Thyroid gland (tissue), 4 donors: Measurements from ENCODE around the gene AP1S1. TPM values are rescaled to one million over a fixed set of nuclear protein-coding genes. Genes with fewer than 3 reads are reported as not detected.
A peak's percentile ranks its signal among the peaks of the same experiment; 100 is the strongest.

Source experiments
- DNase-seq, 2 donors: peaks; one replicate each; pipeline ENCODE4 v3.0.0-alpha.2; 2019
- H3K27ac ChIP-seq, 3 donors: fragments of 200-600 bp; sonication (generic); 1 replicate in 2 of 3; 2 replicates in 1 of 3; pipeline ENCODE4 v1.5.1; 2016 to 2019; ENCODE audit warnings: mild to moderate bottlenecking in 1 of 3, moderate library complexity in 1 of 3
- H3K27me3 ChIP-seq: fragments of 200-600 bp; sonication (generic); one replicate; pipeline ENCODE4 v1.5.1; 2019
- H3K36me3 ChIP-seq, 2 donors: fragments of 200-600 bp; sonication (generic); one replicate each; pipeline ENCODE4 v1.5.1; 2016 to 2019
- H3K4me1 ChIP-seq, 2 donors: fragments of 200-600 bp; sonication (generic); one replicate each; pipeline ENCODE4 v1.5.1; 2017 to 2019
- H3K4me3 ChIP-seq, 3 donors: fragments of 200-600 bp; sonication (generic); replicated peaks in 1 of 3; 1 replicate in 2 of 3; 2 replicates in 1 of 3; pipeline ENCODE4 v1.5.1; 2016; ENCODE audit warnings: mild to moderate bottlenecking in 1 of 3
- H3K9me3 ChIP-seq: fragments of 200-600 bp; sonication (generic); one replicate; pipeline ENCODE4 v1.5.1; 2017
- POLR2A ChIP-seq, 2 donors: fragments of 450-650 bp; IDR thresholded peaks; one replicate each; pipeline ENCODE4 v1.6.1; 2017; ENCODE audit warnings: antibody characterized with exemption in 2 of 2, mild to moderate bottlenecking in 2 of 2, moderate library complexity in 1 of 2
- WGBS, 2 donors: methylation state at CpG; one replicate each; pipeline ENCODE4 v1.1.5; 2017; 5-methylcytosine and 5-hydroxymethylcytosine counted together
- intact Hi-C: fragments of 100-400 bp; cut with DNase I; formaldehyde crosslinking; loops from one replicate; pipeline ENCODE4 v1.15.1; 2023
- total RNA-seq, 4 donors: library from RNA; depleted of rRNA; stranded (reverse); fragments of >200 nt; gene quantifications; one replicate each; pipeline ENCODE4 v1.2.3, GENCODE V29; 2016
- TF ChIP-seq, protein P1 (sequence below), 6 experiments: fragments of 200-600 bp in 3 of 6; fragments of 450-650 bp in 3 of 6; sonication (generic) in 3 of 6; IDR thresholded peaks; one replicate each; pipeline ENCODE4 v1.5.1; 2016 to 2019; ENCODE audit warnings: antibody characterized with exemption in 6 of 6, mild to moderate bottlenecking in 2 of 6, inconsistent platforms in 1 of 6, moderate library complexity in 1 of 6

AP1S1 gene
- total RNA-seq, 4 donors from 2014 or later: 29.0 to 59.6 (median 41.3) TPM

DNA sequence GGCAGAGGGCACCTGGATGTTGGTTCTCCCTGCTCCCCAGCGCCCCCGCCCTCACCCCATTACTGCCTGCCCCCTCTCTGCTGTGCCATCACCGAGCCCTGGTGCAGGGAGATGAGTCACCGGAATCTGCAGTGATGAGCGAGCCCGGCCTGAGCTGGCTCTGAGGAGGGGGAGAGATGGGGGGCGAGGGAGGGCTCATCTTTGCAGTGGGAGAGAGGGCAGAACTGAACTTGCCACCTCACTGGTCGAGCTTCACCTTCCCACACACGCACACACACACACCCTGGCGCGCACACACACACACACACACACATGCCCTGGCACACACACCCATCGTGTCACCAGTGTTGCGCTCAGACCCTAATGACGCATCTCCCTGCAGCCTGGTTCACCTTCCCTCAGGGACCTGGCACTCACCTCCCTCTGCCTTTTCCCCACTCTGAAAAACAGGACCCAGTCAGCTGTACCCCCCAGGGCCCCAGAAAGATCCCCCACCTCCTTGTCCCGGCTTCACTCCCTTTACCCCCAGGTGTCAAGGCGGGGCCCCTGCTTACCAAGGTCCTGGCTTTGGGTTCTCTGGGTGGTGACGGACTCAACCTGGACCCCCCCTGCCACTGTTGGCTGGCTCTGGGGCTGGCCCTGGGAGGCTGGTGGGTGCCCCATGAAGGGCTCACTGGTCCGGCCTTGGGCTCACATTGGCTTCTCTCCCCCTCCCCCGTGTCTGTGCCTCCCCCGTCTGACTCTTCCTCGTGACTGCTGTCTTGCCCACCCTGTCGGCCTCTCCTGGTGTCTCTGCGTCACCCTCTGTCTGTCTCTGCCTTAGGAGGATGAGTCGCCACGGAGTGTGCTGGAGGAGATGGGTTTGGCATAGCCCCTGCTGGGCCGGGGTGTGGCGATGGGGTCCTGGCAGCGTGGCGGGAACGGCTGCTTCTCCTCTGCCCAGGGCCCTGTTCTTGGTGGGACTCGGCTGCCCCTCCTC is 5.7 kb downstream of the AP1S1 start:
- Histone ChIP-seq H3K4me3 (no peak overlapping the region), H3K27ac (no peak overlapping the region), H3K4me1 (peaks cover 20 to 34% of the 10 kb centered on the region in 2 donors), H3K9me3 (no peaks in the 10 kb centered on the region), H3K27me3 (peaks cover 16% of the 10 kb centered on the region), H3K36me3 (peaks cover 14 to 15% of the 10 kb centered on the region in 2 donors)
- intact Hi-C loops: loop anchor here (10.0 kb wide), 1 partner anchor 265 kb away; the partner anchor contains the start of gene ACHE
- no peak for DNase-seq
- TF ChIP-seq, protein P1, sequence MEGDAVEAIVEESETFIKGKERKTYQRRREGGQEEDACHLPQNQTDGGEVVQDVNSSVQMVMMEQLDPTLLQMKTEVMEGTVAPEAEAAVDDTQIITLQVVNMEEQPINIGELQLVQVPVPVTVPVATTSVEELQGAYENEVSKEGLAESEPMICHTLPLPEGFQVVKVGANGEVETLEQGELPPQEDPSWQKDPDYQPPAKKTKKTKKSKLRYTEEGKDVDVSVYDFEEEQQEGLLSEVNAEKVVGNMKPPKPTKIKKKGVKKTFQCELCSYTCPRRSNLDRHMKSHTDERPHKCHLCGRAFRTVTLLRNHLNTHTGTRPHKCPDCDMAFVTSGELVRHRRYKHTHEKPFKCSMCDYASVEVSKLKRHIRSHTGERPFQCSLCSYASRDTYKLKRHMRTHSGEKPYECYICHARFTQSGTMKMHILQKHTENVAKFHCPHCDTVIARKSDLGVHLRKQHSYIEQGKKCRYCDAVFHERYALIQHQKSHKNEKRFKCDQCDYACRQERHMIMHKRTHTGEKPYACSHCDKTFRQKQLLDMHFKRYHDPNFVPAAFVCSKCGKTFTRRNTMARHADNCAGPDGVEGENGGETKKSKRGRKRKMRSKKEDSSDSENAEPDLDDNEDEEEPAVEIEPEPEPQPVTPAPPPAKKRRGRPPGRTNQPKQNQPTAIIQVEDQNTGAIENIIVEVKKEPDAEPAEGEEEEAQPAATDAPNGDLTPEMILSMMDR (IDR thresholded peaks at IDR 0.05): no peak
- no peak for TF ChIP-seq POLR2A (IDR thresholded peaks at IDR 0.05)
- 84 to 88% methylated on average over 31 of the region's 31 CpGs for WGBS, 2 donors

DNA sequence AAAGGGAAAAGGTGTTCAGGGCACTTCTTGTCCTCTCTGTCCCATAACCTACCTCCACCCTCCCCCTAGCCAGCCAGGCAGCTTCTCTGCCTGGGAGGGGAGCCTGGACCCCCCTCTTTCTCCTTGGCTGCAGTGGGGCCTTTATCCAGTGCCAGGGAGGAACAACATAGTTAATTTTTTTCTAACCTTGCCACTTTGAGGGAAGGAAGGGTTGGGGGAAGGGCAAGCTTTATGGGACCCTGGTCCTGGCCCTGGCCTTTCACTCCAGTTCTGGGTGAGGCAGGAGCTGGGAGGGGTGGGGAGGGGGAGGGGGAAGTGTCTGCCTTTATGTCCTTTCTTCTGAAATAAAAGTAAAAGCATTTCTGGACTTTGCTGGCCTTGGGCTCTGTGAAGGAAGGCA is 6.6 kb downstream of the AP1S1 start:
- intact Hi-C loops: loop anchor here (10.0 kb wide), 1 partner anchor 266 kb away; the partner anchor contains the start of gene ACHE
- DNase-seq: no peak
- no peak overlapping the region for H3K27ac ChIP-seq
- no peak overlapping the region for H3K4me3 ChIP-seq
- TF ChIP-seq, protein P1 (IDR thresholded peaks at IDR 0.05): no peak
- no peak for TF ChIP-seq POLR2A (IDR thresholded peaks at IDR 0.05)
- H3K4me1 ChIP-seq: peaks cover 23 to 37% of the 10 kb centered on the region in 2 donors
- peaks cover 14 to 15% of the 10 kb centered on the region in 2 donors for H3K36me3 ChIP-seq
- no peaks in the 10 kb centered on the region for H3K9me3 ChIP-seq
- H3K27me3 ChIP-seq: peaks cover 22% of the 10 kb centered on the region

- H3K9me3 ChIP-seq: no peaks in the 10 kb centered on the region
- H3K4me1 ChIP-seq: peaks cover 23 to 38% of the 10 kb centered on the region in 2 donors
- H3K27me3 ChIP-seq: peaks cover 26% of the 10 kb centered on the region
- 81 to 83% methylated on average over 17 of the region's 17 CpGs for WGBS, 2 donors
- DNase-seq: no peak
- no peak overlapping the region for H3K27ac ChIP-seq
- no peak for TF ChIP-seq POLR2A (IDR thresholded peaks at IDR 0.05)
- TF ChIP-seq, protein P1 (IDR thresholded peaks at IDR 0.05): no peak
- intact Hi-C loops: loop anchor here (10.0 kb wide), 1 partner anchor 267 kb away; the partner anchor contains the start of gene ACHE
- H3K4me3 ChIP-seq: no peak overlapping the region
- peaks cover 14 to 15% of the 10 kb centered on the region in 2 donors for H3K36me3 ChIP-seq
Measured at GRCh38 chr7:101161692-101162471, 7.6 kb downstream of the AP1S1 start.

DNA sequence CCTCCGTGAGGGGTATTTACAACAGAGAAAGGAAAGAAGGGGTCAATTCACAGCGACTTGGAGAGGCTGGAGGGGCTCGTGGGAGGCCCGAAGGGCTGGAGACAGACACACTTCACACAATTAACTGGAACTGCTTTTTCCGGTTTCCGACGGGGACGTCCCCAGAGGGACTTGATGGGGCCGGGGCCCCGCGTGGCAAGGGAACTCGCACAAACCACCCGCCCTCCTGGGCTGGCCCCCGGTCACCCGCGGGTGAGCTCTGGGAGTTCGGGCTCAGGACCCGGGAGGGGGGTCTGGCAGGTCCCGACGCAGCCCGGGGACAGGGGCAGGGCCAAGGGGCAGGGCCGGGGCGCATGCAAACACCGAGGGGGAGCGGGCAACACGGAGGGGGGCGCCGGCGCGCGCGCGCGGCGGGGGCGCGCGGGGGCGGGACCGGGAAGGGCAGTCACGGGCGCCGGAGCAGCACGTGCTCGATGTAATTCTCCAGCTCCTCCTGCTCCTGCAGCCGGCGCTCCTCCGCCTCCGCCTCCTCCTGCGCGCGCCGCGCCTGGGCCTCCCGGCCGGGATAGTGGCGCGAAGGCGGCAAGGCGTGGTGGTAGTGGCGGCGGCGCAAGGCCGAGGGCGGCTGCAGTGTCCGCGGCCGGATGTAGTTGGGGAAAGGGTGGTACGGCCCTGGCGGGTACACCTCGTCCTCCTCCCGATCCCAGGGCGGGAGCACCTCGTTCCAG is 8.4 kb downstream of the AP1S1 start:
- intact Hi-C loops: loop anchor here (10.0 kb wide), 1 partner anchor 268 kb away; the partner anchor contains the start of gene ACHE
- peak; percentile 15 to 18 for DNase-seq
- Histone ChIP-seq H3K9me3 (no peaks in the 10 kb centered on the region), H3K27ac (no peak overlapping the region), H3K27me3 (peaks cover 26% of the 10 kb centered on the region), H3K4me1 (peaks cover 23 to 38% of the 10 kb centered on the region in 2 donors), H3K4me3 (peak overlapping the region in 1 of 3 donors; percentile 17), H3K36me3 (peaks cover 14 to 15% of the 10 kb centered on the region in 2 donors)
- whole genome bisulfite sequencing, 2 donors: 6 to 9% methylated on average over 9 to 21 of the region's 74 CpGs
- no peak for TF ChIP-seq POLR2A (IDR thresholded peaks at IDR 0.05)
- TF ChIP-seq, protein P1 (IDR thresholded peaks at IDR 0.05): no peak
